ENCODE measurements around the gene MAP1LC3B2. TPM values are rescaled to one million over a fixed set of nuclear protein-coding genes. Genes with fewer than 3 reads are reported as not detected.

Gene MAP1LC3B2
- total RNA-seq, 2 experiments from 2014 or later = not detected

- Histone ChIP-seq H3K36me3 (ENCODE audit: insufficient read depth, low read length) (no peaks in the 10 kb centered on the region), H3K4me2 (ENCODE audit: low read length) (no peak overlapping the region), H3K4me3 (ENCODE audit: low read depth, low read length, poor library complexity, severe bottlenecking) (no peak overlapping the region), H3K9me3 (ENCODE audit: low read length) (no peaks in the 10 kb centered on the region), H3K27ac (ENCODE audit: low read depth, low read length, poor library complexity, severe bottlenecking) (no peak overlapping the region), H4K20me1 (ENCODE audit: insufficient read depth, low read length) (no peaks in the 10 kb centered on the region), H3K9me2 (ENCODE audit: insufficient read depth, low read length) (no peaks in the 10 kb centered on the region), H3K79me2 (ENCODE audit: insufficient read depth, low read depth, low read length) (no peaks in the 10 kb centered on the region), H3K4me1 (ENCODE audit: insufficient read depth, low read length, poor library complexity, severe bottlenecking) (no peaks in the 10 kb centered on the region), H2AFZ (ENCODE audit: low read length) (no peak overlapping the region)
- CTCF ChIA-PET (ENCODE audit: unreplicated experiment) = no interaction called here
- POLR2A ChIA-PET = no interaction called here
- intact Hi-C loops (cut with micrococcal nuclease; ENCODE audit: unreplicated experiment) = loop anchor here (10.0 kb wide), 1 partner anchor 615 kb away; no protein-coding TSS in a partner anchor
- TF ChIP-seq EZH2phosphoT487 (IDR thresholded peaks at IDR 0.05; ENCODE audit: borderline replicate concordance, low read depth, low read length) (no peak), CTCF (conservative IDR thresholded peaks at IDR 0.05; ENCODE audit: low read length) (peak; percentile 75)
- no TSS peak for BruUV-seq (replicated peaks)
- peak; percentile 57 for DNase-seq (ENCODE audit: low spot score)
Observed at GRCh38 chr12:116609319-116610114, 50.3 kb downstream of the MAP1LC3B2 start.

GRCh38 chr12:116610971-116611541 lies 51.9 kb downstream of the MAP1LC3B2 start:
- DNase-seq (ENCODE audit: low spot score) = no peak
- no peaks in the 10 kb centered on the region for H3K4me1 ChIP-seq (ENCODE audit: insufficient read depth, low read length, poor library complexity, severe bottlenecking)
- ChIA-PET CTCF (ENCODE audit: unreplicated experiment) (no interaction called here), POLR2A (interaction anchor here (0.6 kb wide), 1 partner anchor 110 kb away, joined by 4 read pairs; no protein-coding TSS in a partner anchor)
- no peak overlapping the region for H2AFZ ChIP-seq (ENCODE audit: low read length)
- H3K9me2 ChIP-seq (ENCODE audit: insufficient read depth, low read length) = no peaks in the 10 kb centered on the region
- no peaks in the 10 kb centered on the region for H4K20me1 ChIP-seq (ENCODE audit: insufficient read depth, low read length)
- BruUV-seq (replicated peaks) = no TSS peak
- TF ChIP-seq CTCF (conservative IDR thresholded peaks at IDR 0.05; ENCODE audit: low read length) = no peak
- no peak for TF ChIP-seq EZH2phosphoT487 (IDR thresholded peaks at IDR 0.05; ENCODE audit: borderline replicate concordance, low read depth, low read length)
- H3K4me3 ChIP-seq (ENCODE audit: low read depth, low read length, poor library complexity, severe bottlenecking) = no peak overlapping the region
- no peak overlapping the region for H3K4me2 ChIP-seq (ENCODE audit: low read length)
- H3K27ac ChIP-seq (ENCODE audit: low read depth, low read length, poor library complexity, severe bottlenecking) = no peak overlapping the region
- H3K79me2 ChIP-seq (ENCODE audit: insufficient read depth, low read depth, low read length) = no peaks in the 10 kb centered on the region
- intact Hi-C loops (cut with micrococcal nuclease; ENCODE audit: unreplicated experiment) = no loop called here
- no peaks in the 10 kb centered on the region for H3K36me3 ChIP-seq (ENCODE audit: insufficient read depth, low read length)
- H3K9me3 ChIP-seq (ENCODE audit: low read length) = no peaks in the 10 kb centered on the region

- ChIA-PET POLR2A (no interaction called here), CTCF (ENCODE audit: unreplicated experiment) (no interaction called here)
- Histone ChIP-seq H3K36me3 (ENCODE audit: insufficient read depth, low read length) (no peaks in the 10 kb centered on the region), H2AFZ (ENCODE audit: low read length) (no peak overlapping the region), H3K4me1 (ENCODE audit: insufficient read depth, low read length, poor library complexity, severe bottlenecking) (no peaks in the 10 kb centered on the region), H3K79me2 (ENCODE audit: insufficient read depth, low read depth, low read length) (no peaks in the 10 kb centered on the region), H3K27ac (ENCODE audit: low read depth, low read length, poor library complexity, severe bottlenecking) (no peak overlapping the region), H4K20me1 (ENCODE audit: insufficient read depth, low read length) (no peaks in the 10 kb centered on the region), H3K4me3 (ENCODE audit: low read depth, low read length, poor library complexity, severe bottlenecking) (no peak overlapping the region), H3K4me2 (ENCODE audit: low read length) (no peak overlapping the region), H3K9me2 (ENCODE audit: insufficient read depth, low read length) (no peaks in the 10 kb centered on the region), H3K9me3 (ENCODE audit: low read length) (no peaks in the 10 kb centered on the region)
- BruUV-seq (replicated peaks) = no TSS peak
- TF ChIP-seq EZH2phosphoT487 (IDR thresholded peaks at IDR 0.05; ENCODE audit: borderline replicate concordance, low read depth, low read length) (no peak), CTCF (conservative IDR thresholded peaks at IDR 0.05; ENCODE audit: low read length) (no peak)
- intact Hi-C loops (cut with micrococcal nuclease; ENCODE audit: unreplicated experiment) = no loop called here
- no peak for DNase-seq (ENCODE audit: low spot score)
Observed at GRCh38 chr12:116612436-116612835, 53.3 kb downstream of the MAP1LC3B2 start.
